Measurements from ENCODE around the gene ROR2. TPM values are rescaled to one million over a fixed set of nuclear protein-coding genes. Genes with fewer than 3 reads are reported as not detected.

The ROR2 gene
- total RNA-seq, 1 donor from 2014 or later = 14.9 TPM

GRCh38 chr9:91760906-91761305 is 189.1 kb downstream of the ROR2 start:
- Mint-ChIP-seq H3K4me3 (no peak overlapping the region), H3K27me3 (ENCODE audit: low read depth) (no peaks in the 10 kb centered on the region), H3K9me3 (peaks cover 11% of the 10 kb centered on the region), H3K4me1 (peaks cover 5% of the 10 kb centered on the region), H3K36me3 (ENCODE audit: low read depth) (peaks cover 12% of the 10 kb centered on the region), H3K27ac (ENCODE audit: unreplicated experiment) (no peak overlapping the region)
- DNase-seq (ENCODE audit: low read depth, low spot score) = no peak
- no peak for TF ChIP-seq CTCF (conservative IDR thresholded peaks at IDR 0.05)

GRCh38 chr9:91758491-91758981 is 191.5 kb downstream of the ROR2 start:
- Mint-ChIP-seq H3K36me3 (ENCODE audit: low read depth) (peaks cover 9% of the 10 kb centered on the region), H3K27ac (ENCODE audit: unreplicated experiment) (no peak overlapping the region), H3K27me3 (ENCODE audit: low read depth) (no peaks in the 10 kb centered on the region), H3K9me3 (peaks cover 2% of the 10 kb centered on the region), H3K4me1 (peaks cover 5% of the 10 kb centered on the region), H3K4me3 (no peak overlapping the region)
- peak; percentile 74 for TF ChIP-seq CTCF (conservative IDR thresholded peaks at IDR 0.05)
- DNase-seq (ENCODE audit: low read depth, low spot score) = peak; percentile 70

GRCh38 chr9:91757782-91758181 is 192.2 kb downstream of the ROR2 start:
- DNase-seq (ENCODE audit: low read depth, low spot score) = no peak
- Mint-ChIP-seq H3K36me3 (ENCODE audit: low read depth) (peaks cover 7% of the 10 kb centered on the region), H3K27ac (ENCODE audit: unreplicated experiment) (no peak overlapping the region), H3K27me3 (ENCODE audit: low read depth) (no peaks in the 10 kb centered on the region), H3K4me3 (no peak overlapping the region), H3K9me3 (peaks cover under 1% of the 10 kb centered on the region), H3K4me1 (peaks cover 5% of the 10 kb centered on the region)
- no peak for TF ChIP-seq CTCF (conservative IDR thresholded peaks at IDR 0.05)

GRCh38 chr9:91756510-91756780 is 193.6 kb downstream of the ROR2 start:
- Mint-ChIP-seq H3K4me3 (no peak overlapping the region), H3K4me1 (peaks cover 5% of the 10 kb centered on the region), H3K27me3 (ENCODE audit: low read depth) (no peaks in the 10 kb centered on the region), H3K36me3 (ENCODE audit: low read depth) (no peaks in the 10 kb centered on the region), H3K9me3 (no peaks in the 10 kb centered on the region), H3K27ac (ENCODE audit: unreplicated experiment) (no peak overlapping the region)
- no peak for DNase-seq (ENCODE audit: low read depth, low spot score)
- TF ChIP-seq CTCF (conservative IDR thresholded peaks at IDR 0.05) = no peak

GRCh38 chr9:91755761-91756509 is 194.1 kb downstream of the ROR2 start:
- no peaks in the 10 kb centered on the region for H3K9me3 Mint-ChIP-seq

More at GRCh38 chr9:91755761-91756509, 194.1 kb downstream of the ROR2 start:
- H3K4me1 Mint-ChIP-seq = peaks cover 5% of the 10 kb centered on the region
- H3K27me3 Mint-ChIP-seq (ENCODE audit: low read depth) = no peaks in the 10 kb centered on the region
- DNase-seq (ENCODE audit: low read depth, low spot score) = no peak
- no peak overlapping the region for H3K27ac Mint-ChIP-seq (ENCODE audit: unreplicated experiment)
- TF ChIP-seq CTCF (conservative IDR thresholded peaks at IDR 0.05) = no peak
- H3K36me3 Mint-ChIP-seq (ENCODE audit: low read depth) = no peaks in the 10 kb centered on the region
- no peak overlapping the region for H3K4me3 Mint-ChIP-seq

Data from neural crest cell (in vitro differentiated cells).